Measurements from ENCODE around the gene GSTM5.
"Not testable (repeated sequence)": the region's sequence is repeated elsewhere in the genome, so short reads cannot be mapped to it uniquely, and the experiment has no call there.

The GSTM5 gene

GRCh38 chr1:109732390-109732881, 20.4 kb downstream of the GSTM5 start:
- no peak for DNase-seq

- DNase-seq = no peak
Observed at GRCh38 chr1:109733236-109733870, 21.3 kb downstream of the GSTM5 start.

- DNase-seq = peak; percentile 87 to 90
Observed at GRCh38 chr1:109739738-109740614, 27.9 kb downstream of the GSTM5 start.

- DNase-seq = no peak
Observed at GRCh38 chr1:109740615-109741373, 28.7 kb downstream of the GSTM5 start, which contains the start of gene GSTM3. TSS of gene GSTM3 (minus strand) at chr1:109741038. CDS start at chr1:109740287, 751 bp downstream.

GRCh38 chr1:109748311-109748710, 36.3 kb downstream of the GSTM5 start:
- not testable (repeated sequence) for DNase-seq

- no peak for DNase-seq
Observed at GRCh38 chr1:109749221-109749620, 37.2 kb downstream of the GSTM5 start.

- no peak for DNase-seq
Observed at GRCh38 chr1:109750241-109750882, 38.3 kb downstream of the GSTM5 start.

GRCh38 chr1:109750920-109751319, 38.9 kb downstream of the GSTM5 start:
- no peak for DNase-seq

GRCh38 chr1:109751531-109752260, 39.6 kb downstream of the GSTM5 start:
- no peak for DNase-seq

GRCh38 chr1:109754738-109755137, 42.7 kb downstream of the GSTM5 start:
- DNase-seq = no peak

- DNase-seq = not testable (repeated sequence)
Observed at GRCh38 chr1:109756325-109756724, 44.3 kb downstream of the GSTM5 start.

GRCh38 chr1:109756848-109757521, 44.9 kb downstream of the GSTM5 start:
- no peak for DNase-seq

- no peak for DNase-seq
Observed at GRCh38 chr1:109757936-109758786, 46.1 kb downstream of the GSTM5 start.

GRCh38 chr1:109759513-109760334, 47.7 kb downstream of the GSTM5 start:
- no peak for DNase-seq

- no peak for DNase-seq
Observed at GRCh38 chr1:109760581-109761226, 48.7 kb downstream of the GSTM5 start.

- DNase-seq = no peak
Observed at GRCh38 chr1:109761227-109762038, 49.4 kb downstream of the GSTM5 start.

- DNase-seq = no peak
Observed at GRCh38 chr1:109762039-109762585, 50.1 kb downstream of the GSTM5 start.
